H1 (cell line): ENCODE data around the gene METTL21C. TPM values are rescaled to one million over a fixed set of nuclear protein-coding genes. Genes with fewer than 3 reads are reported as not detected.

Experiments used
- CTCF ChIA-PET: fragments of 300-600 bp; sonication (Branson Sonifier 250); formaldehyde crosslinking; loops from one replicate; lab custom pipeline; 2021; ENCODE audit not compliant: partially characterized antibody; lab: Charles Lee
- POLR2A ChIA-PET: fragments of 300-600 bp; sonication (Branson Sonifier 250); formaldehyde crosslinking; loops from one replicate; lab custom pipeline; 2021; ENCODE audit warnings: inconsistent platforms; ENCODE audit not compliant: partially characterized antibody; lab: Charles Lee
- DNase-seq, 2 experiments: peaks; one replicate each; pipeline versions ENCODE4 v3.0.0 to v3.0.0-alpha.2; 2010 to 2022; ENCODE audit warnings: low spot score in 2 of 2, low read depth in 1 of 2, mixed read lengths in 1 of 2
- FAIRE-seq: peaks from 2 replicates; lab custom pipeline; 2011; peaks lifted over from hg19 to GRCh38; lab: Jason Lieb, UNC
- H2AFZ ChIP-seq: 2 replicates; pipeline ENCODE4 v1.8.1; 2012; ENCODE audit warnings: low read length, inconsistent platforms
- H2AK5ac ChIP-seq: 2 replicates; pipeline ENCODE4 v1.6.1; 2013; ENCODE audit warnings: low read depth, low read length
- H2BK120ac ChIP-seq: replicated peaks from 2 replicates; pipeline ENCODE3; 2013; ENCODE audit warnings: low read depth, low read length, inconsistent platforms
- H2BK12ac ChIP-seq: 2 replicates; pipeline ENCODE4 v1.6.1; 2013; ENCODE audit warnings: low read depth, low read length
- H2BK15ac ChIP-seq: 2 replicates; pipeline ENCODE4 v1.6.1; 2013; ENCODE audit warnings: low read length
- H2BK20ac ChIP-seq: 2 replicates; pipeline ENCODE4 v1.6.1; 2013; ENCODE audit warnings: low read length
- H2BK5ac ChIP-seq: 2 replicates; pipeline ENCODE4 v1.6.1; 2013; ENCODE audit warnings: low read depth, low read length
- H3K14ac ChIP-seq: 2 replicates; pipeline ENCODE4 v1.6.1; 2013; ENCODE audit warnings: inconsistent platforms; ENCODE audit not compliant: insufficient read length
- H3K18ac ChIP-seq: 2 replicates; pipeline ENCODE4 v1.6.1; 2013; ENCODE audit warnings: low read length; ENCODE audit errors: extremely low read depth
- H3K23ac ChIP-seq: 2 replicates; pipeline ENCODE4 v1.6.1; 2013; ENCODE audit warnings: inconsistent platforms; ENCODE audit not compliant: insufficient read length
- H3K23me2 ChIP-seq: 2 replicates; pipeline ENCODE4 v1.6.1; 2013; ENCODE audit warnings: low read depth, low read length
- H3K27ac ChIP-seq: 2 replicates; pipeline ENCODE4 v1.6.1; 2011; ENCODE audit warnings: low read depth, low read length, inconsistent platforms
- H3K27me3 ChIP-seq, 4 experiments: replicated peaks in 1 of 4; 1 replicate in 1 of 4; 2 replicates in 3 of 4; pipeline versions ENCODE4 v1.6.1 to v1.8.1; 2011 to 2013; ENCODE audit warnings: low read length in 3 of 4, mild to moderate bottlenecking in 3 of 4, inconsistent platforms in 2 of 4, mixed read lengths in 2 of 4, moderate library complexity in 1 of 4; ENCODE audit not compliant: control insufficient read depth in 3 of 4, insufficient read depth in 3 of 4; ENCODE audit errors: extremely low read depth in 1 of 4
- H3K36me3 ChIP-seq, 4 experiments: 2 replicates each; pipeline versions ENCODE4 v1.6.1 to v1.8.1; 2011 to 2013; ENCODE audit warnings: mild to moderate bottlenecking in 4 of 4, low read length in 3 of 4, moderate library complexity in 2 of 4, control low read depth in 1 of 4, inconsistent platforms in 1 of 4; ENCODE audit not compliant: insufficient read depth in 4 of 4, control insufficient read depth in 2 of 4
- H3K4ac ChIP-seq: replicated peaks from 2 replicates; pipeline ENCODE3; 2013; ENCODE audit warnings: low read length, low read depth, mixed read lengths, inconsistent platforms; ENCODE audit not compliant: insufficient read length
- H3K4me1 ChIP-seq, 4 experiments: replicated peaks in 1 of 4; 1 replicate in 1 of 4; 2 replicates in 3 of 4; pipeline versions ENCODE4 v1.6.1 to v1.8.1; 2011 to 2013; ENCODE audit warnings: low read length in 3 of 4, inconsistent platforms in 2 of 4, mixed read lengths in 1 of 4; ENCODE audit not compliant: insufficient read depth in 4 of 4, control insufficient read depth in 3 of 4
- H3K4me2 ChIP-seq, 2 experiments: 2 replicates each; pipeline versions ENCODE4 v1.6.1 to v1.8.1; 2011 to 2013; ENCODE audit warnings: low read depth in 2 of 2, low read length in 2 of 2, control low read depth in 1 of 2, inconsistent platforms in 1 of 2, mild to moderate bottlenecking in 1 of 2; ENCODE audit not compliant: insufficient read depth in 1 of 2
- H3K4me3 ChIP-seq, 4 experiments: fragments of 200-600, 300-600 bp in 1 of 4; sonication (generic), shearing (Covaris generic), sonication (Bioruptor Twin) in 1 of 4; 2 replicates each; pipeline versions ENCODE4 v1.5.1 to v1.8.1; 2011 to 2016; ENCODE audit warnings: low read length in 4 of 4, low read depth in 3 of 4, control low read depth in 2 of 4, inconsistent platforms in 2 of 4, mild to moderate bottlenecking in 2 of 4, mixed read lengths in 1 of 4, moderate library complexity in 1 of 4; ENCODE audit not compliant: insufficient read depth in 2 of 4; ENCODE audit errors: extremely low read depth in 1 of 4
- H3K56ac ChIP-seq: replicated peaks from 2 replicates; pipeline ENCODE3; 2013; ENCODE audit warnings: low read depth, mild to moderate bottlenecking, mixed read lengths, low read length, inconsistent platforms; ENCODE audit not compliant: insufficient read length
- H3K79me1 ChIP-seq: 2 replicates; pipeline ENCODE4 v1.6.1; 2013; ENCODE audit warnings: low read depth, low read length, control low read depth
- H3K79me2 ChIP-seq, 2 experiments: 2 replicates each; pipeline versions ENCODE4 v1.6.1 to v1.8.1; 2012 to 2013; ENCODE audit warnings: low read length in 2 of 2, mild to moderate bottlenecking in 2 of 2, inconsistent platforms in 1 of 2; ENCODE audit not compliant: insufficient read depth in 2 of 2, control insufficient read depth in 1 of 2
- H3K9ac ChIP-seq, 4 experiments: replicated peaks in 1 of 4; 1 replicate in 1 of 4; 2 replicates in 3 of 4; pipeline versions ENCODE4 v1.6.1 to v1.8.1; 2011 to 2013; ENCODE audit warnings: low read depth in 3 of 4, low read length in 3 of 4, control low read depth in 2 of 4, mild to moderate bottlenecking in 2 of 4, moderate library complexity in 2 of 4, inconsistent platforms in 1 of 4; ENCODE audit errors: extremely low read depth in 1 of 4
- H3K9me3 ChIP-seq, 2 experiments: 2 replicates each; pipeline versions ENCODE4 v1.6.1 to v1.8.1; 2012 to 2013; ENCODE audit warnings: mild to moderate bottlenecking in 2 of 2, moderate library complexity in 2 of 2, control low read depth in 1 of 2, inconsistent platforms in 1 of 2, low read depth in 1 of 2, low read length in 1 of 2, mixed read lengths in 1 of 2; ENCODE audit not compliant: insufficient read depth in 2 of 2
- H4K20me1 ChIP-seq, 2 experiments: replicated peaks in 1 of 2; 2 replicates each; pipeline versions ENCODE3 to v1.8.1; 2011 to 2013; ENCODE audit warnings: inconsistent platforms in 2 of 2, low read length in 2 of 2, mild to moderate bottlenecking in 1 of 2; ENCODE audit not compliant: insufficient read depth in 2 of 2, control insufficient read depth in 1 of 2
- H4K5ac ChIP-seq: 2 replicates; pipeline ENCODE4 v1.6.1; 2013; ENCODE audit warnings: low read length, low read depth, mixed read lengths, inconsistent platforms; ENCODE audit not compliant: insufficient read length
- H4K8ac ChIP-seq: 2 replicates; pipeline ENCODE4 v1.8.0; 2013; ENCODE audit warnings: mild to moderate bottlenecking, moderate library complexity, low read length, inconsistent platforms; ENCODE audit not compliant: insufficient read depth; ENCODE audit errors: extremely low read depth
- H4K91ac ChIP-seq: replicated peaks from 2 replicates; pipeline ENCODE3; 2013; ENCODE audit warnings: low read length, mixed read lengths, inconsistent platforms; ENCODE audit not compliant: insufficient read length
- CHD1 ChIP-seq: IDR thresholded peaks from 2 replicates; pipeline ENCODE4 v1.6.1; 2012; ENCODE audit warnings: low read depth, low read length, improper control_type of control experiment
- EP300 ChIP-seq, 2 experiments: IDR thresholded peaks; 1 replicate in 1 of 2; 2 replicates in 1 of 2; pipeline ENCODE4 v1.6.1; 2011 to 2012; ENCODE audit warnings: low read depth in 2 of 2, low read length in 2 of 2, mild to moderate bottlenecking in 2 of 2, borderline replicate concordance in 1 of 2, inconsistent platforms in 1 of 2, moderate library complexity in 1 of 2
- GABPA ChIP-seq: IDR thresholded peaks from 2 replicates; pipeline ENCODE4 v1.6.1; 2011; ENCODE audit warnings: mild to moderate bottlenecking, low read length, moderate library complexity, borderline replicate concordance; ENCODE audit not compliant: insufficient read depth
- KDM1A ChIP-seq: fragments of 200-600, 300-600 bp; sonication (generic); IDR thresholded peaks from 2 replicates; pipeline ENCODE4 v1.7.1; 2016; ENCODE audit warnings: mild to moderate bottlenecking, low read length, borderline replicate concordance
- NRF1 ChIP-seq: IDR thresholded peaks from 2 replicates; pipeline ENCODE4 v1.6.1; 2011; ENCODE audit warnings: mild to moderate bottlenecking, low read depth, low read length, improper control_type of control experiment
- RFX5 ChIP-seq: IDR thresholded peaks from 2 replicates; pipeline ENCODE4 v1.6.1; 2011; ENCODE audit warnings: low read depth, low read length, improper control_type of control experiment, borderline replicate concordance
- SIRT6 ChIP-seq: IDR thresholded peaks from one replicate; pipeline ENCODE4 v1.7.1; 2012; ENCODE audit warnings: low read length, inconsistent platforms
- SP2 ChIP-seq: IDR thresholded peaks from 2 replicates; pipeline ENCODE4 v1.6.1; 2012; ENCODE audit warnings: mild to moderate bottlenecking, low read length, inconsistent platforms
- SRF ChIP-seq: IDR thresholded peaks from 2 replicates; pipeline ENCODE4 v1.6.1; 2011; ENCODE audit warnings: mild to moderate bottlenecking, low read depth, low read length, moderate library complexity
- TCF12 ChIP-seq: IDR thresholded peaks from 2 replicates; pipeline ENCODE4 v1.6.1; 2011; ENCODE audit warnings: low read depth, mild to moderate bottlenecking, low read length
- WGBS, 2 experiments: shearing (Covaris generic) in 1 of 2; methylation state at CpG; one replicate each; pipeline versions ENCODE4 v1.1.6 to v1.1.7; 2013 to 2015; ENCODE audit warnings: low lambda C conversion rate in 2 of 2, mixed read lengths in 2 of 2, inconsistent platforms in 1 of 2, low coverage in 1 of 2, missing lambda C conversion rate in 1 of 2; ENCODE audit not compliant: insufficient replicate concordance in 2 of 2, insufficient coverage in 1 of 2, insufficient read length in 1 of 2; ENCODE audit errors: extremely low coverage in 1 of 2, missing lambda C conversion rate in 1 of 2; 5-methylcytosine and 5-hydroxymethylcytosine counted together
- polyA plus RNA-seq, 7 experiments: library from polyadenylated mRNA; depleted of rRNA in 3 of 7; stranded (reverse) in 5 of 7; unstranded in 2 of 7; fragments of >200 nt in 5 of 7; fragments of 200-250 nt in 2 of 7; gene quantifications; 1 replicate in 5 of 7; 2 replicates in 1 of 7; 4 replicates in 1 of 7; pipeline versions ENCODE4 v1.2.1 to v1.2.3, GENCODE V29; 2011 to 2013; ENCODE audit warnings: missing spikeins in 2 of 7, mixed read lengths in 2 of 7
- total RNA-seq: library from RNA; stranded (reverse); fragmentation: NEBNext Ultra II Directional; extraction: Animal tissue kit (Norgen Biotek cat#: 25700); gene quantifications from 2 replicates; pipeline ENCODE4 v1.2.1, GENCODE V29; 2021
- TF ChIP-seq, protein P1 (sequence below): IDR thresholded peaks from 2 replicates; pipeline ENCODE4 v1.6.1; 2012; ENCODE audit warnings: inconsistent platforms

METTL21C gene
- total and polyA plus RNA-seq, 2 of the 8 experiments (the other 6 are each of a cell fraction or from before 2014, with no cell fraction given): not detected

DNA sequence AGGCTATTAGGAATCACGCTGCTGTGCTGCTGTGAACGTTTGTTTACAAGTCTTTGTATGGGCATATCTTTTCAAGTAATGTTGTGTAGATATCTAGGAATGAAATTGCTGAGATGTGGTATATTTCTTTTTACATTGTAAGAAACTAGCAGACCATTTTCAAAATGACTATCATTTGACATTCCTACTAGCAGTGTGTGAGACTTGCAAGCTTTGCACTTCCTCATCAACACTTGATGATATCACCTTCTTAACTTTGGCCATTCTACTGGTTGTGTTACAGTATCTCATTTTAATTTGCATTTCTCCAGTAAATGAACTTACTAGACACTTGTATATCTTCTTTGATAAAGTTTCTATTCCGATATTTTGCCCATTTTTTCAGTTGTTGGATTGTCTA is 12.1 kb downstream of the METTL21C start:
- Histone ChIP-seq H3K4me1 (no peaks in the 10 kb centered on the region; a peak in 2 of 7 replicates), H2BK15ac (no peak overlapping the region), H3K4me3 (no peak overlapping the region), H3K9me3 (no peaks in the 10 kb centered on the region), H4K91ac (no peak overlapping the region), H4K8ac (no peak overlapping the region), H2BK5ac (no peak overlapping the region), H3K23me2 (no peaks in the 10 kb centered on the region; the same call in 1 of the 2 replicates), H4K20me1 (no peaks in the 10 kb centered on the region), H2BK12ac (no peak overlapping the region), H2BK20ac (no peak overlapping the region), H3K27ac (no peak overlapping the region), H3K9ac (no peak overlapping the region), H3K4me2 (no peak overlapping the region), H3K56ac (no peak overlapping the region), H4K5ac (no peak overlapping the region), H3K23ac (no peak overlapping the region), H3K36me3 (peaks cover 0 to 22% (median 13%) of the 10 kb centered on the region in 4 experiments; a peak in 6 of 8 replicates), H2AK5ac (no peak overlapping the region), H3K4ac (no peak overlapping the region), H3K14ac (no peak overlapping the region), H3K18ac (no peak overlapping the region), H2AFZ (no peak overlapping the region), H3K79me1 (no peaks in the 10 kb centered on the region), H3K27me3 (no peaks in the 10 kb centered on the region), H2BK120ac (no peak overlapping the region), H3K79me2 (no peaks in the 10 kb centered on the region)
- WGBS, 2 experiments: 88% methylated on average over 3 of the region's 3 CpGs; no CpG with 5 or more reads in 1 of the 2 experiments
- POLR2A ChIA-PET: interaction anchor here (1.0 kb wide), 1 partner anchor 79 kb away, joined by 3 read pairs; no protein-coding TSS in a partner anchor
- no peak for DNase-seq
- no peak for TF ChIP-seq CHD1
- no peak for TF ChIP-seq RFX5
- no peak for TF ChIP-seq NRF1
- no peak for TF ChIP-seq SIRT6
- no peak for TF ChIP-seq SP2
- no peak for TF ChIP-seq SRF
- no peak for TF ChIP-seq KDM1A
- TF ChIP-seq TCF12: no peak
- TF ChIP-seq, protein P1, sequence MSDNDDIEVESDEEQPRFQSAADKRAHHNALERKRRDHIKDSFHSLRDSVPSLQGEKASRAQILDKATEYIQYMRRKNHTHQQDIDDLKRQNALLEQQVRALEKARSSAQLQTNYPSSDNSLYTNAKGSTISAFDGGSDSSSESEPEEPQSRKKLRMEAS: no peak
- TF ChIP-seq EP300 (IDR thresholded peaks at IDR 0.05; ENCODE audit: borderline replicate concordance in 1 of 2, low read depth in 2 of 2, low read length in 2 of 2): no peak
- no peak for TF ChIP-seq GABPA
- no peak for FAIRE-seq
- CTCF ChIA-PET: interaction anchor here (1.1 to 2.1 kb wide), 2 partner anchors 10 to 13 kb away, joined by 3 to 4 read pairs; no protein-coding TSS in a partner anchor
